ENCODE results near the gene CDT1. TPM values are rescaled to one million over a fixed set of nuclear protein-coding genes. Genes with fewer than 3 reads are reported as not detected.

Gene CDT1
- total and polyA plus RNA-seq, 2 experiments from 2014 or later: 32.6 to 187 TPM

GRCh38 chr16:88766975-88767374, 36.6 kb upstream of the CDT1 start:
- H3K27ac Mint-ChIP-seq: 0 out of 2 replicates have a peak overlapping the region, but pooled peaks have one; percentile 17

GRCh38 chr16:88767546-88768070, 36.0 kb upstream of the CDT1 start:
- peaks cover 57% of the 10 kb centered on the region for H3K4me1 Mint-ChIP-seq

More at GRCh38 chr16:88766975-88767374, 36.6 kb upstream of the CDT1 start:
- Mint-ChIP-seq H3K27me3 (ENCODE audit: insufficient read depth, low read depth, poor library complexity) (peaks cover 15% of the 10 kb centered on the region), H3K4me1 (peaks cover 57% of the 10 kb centered on the region), H3K36me3 (ENCODE audit: low read depth) (no peaks in the 10 kb centered on the region), H3K9me3 (no peaks in the 10 kb centered on the region), H3K4me3 (no peak overlapping the region; the same call in 2 of the 3 replicates)
- Histone ChIP-seq H3K36me3 (ENCODE audit: insufficient read depth) (no peaks in the 10 kb centered on the region), H3K4me3 (no peak overlapping the region), H2AFZ (no peak overlapping the region), H3K27me3 (ENCODE audit: insufficient read depth) (no peaks in the 10 kb centered on the region), H4K20me1 (replicated peaks; ENCODE audit: insufficient read depth) (no peaks in the 10 kb centered on the region), H3K9me2 (ENCODE audit: insufficient read depth) (no peaks in the 10 kb centered on the region), H3F3A (replicated peaks; ENCODE audit: low read depth) (peaks cover 16% of the 10 kb centered on the region; the same call in 1 of the 2 replicates), H3K4me2 (no peak overlapping the region), H3K27ac (ENCODE audit: low read depth) (0 out of 2 replicates have a peak overlapping the region, but pooled peaks have one; percentile 19), H3K4me1 (ENCODE audit: insufficient read depth) (peaks cover 35% of the 10 kb centered on the region), H3K79me2 (replicated peaks; ENCODE audit: insufficient read depth) (peaks cover 45% of the 10 kb centered on the region)
- ATAC-seq (no peak), DNase-seq (ENCODE audit: low spot score) (no peak)
- no peak for TF ChIP-seq REST (IDR thresholded peaks at IDR 0.05; ENCODE audit: unreplicated experiment)
- TF ChIP-seq NANOG (IDR thresholded peaks at IDR 0.05; ENCODE audit: borderline replicate concordance): no peak
- no peak for TF ChIP-seq CREB1 (CRISPR knock-in tag; IDR thresholded peaks at IDR 0.05; ENCODE audit: low read depth)
- TF ChIP-seq ZNF114 (CRISPR knock-in tag; IDR thresholded peaks at IDR 0.05): no peak

More at GRCh38 chr16:88767546-88768070, 36.0 kb upstream of the CDT1 start:
- Histone ChIP-seq H2AFZ (no peak overlapping the region), H3K27me3 (ENCODE audit: insufficient read depth) (no peaks in the 10 kb centered on the region), H3K4me2 (0 out of 2 replicates have a peak overlapping the region, but pooled peaks have one; percentile 14), H3K27ac (ENCODE audit: low read depth) (peak overlapping the region; percentile 19; the same call in 1 of the 2 replicates), H3K79me2 (replicated peaks; ENCODE audit: insufficient read depth) (peaks cover 41% of the 10 kb centered on the region), H4K20me1 (replicated peaks; ENCODE audit: insufficient read depth) (no peaks in the 10 kb centered on the region), H3K9me2 (ENCODE audit: insufficient read depth) (no peaks in the 10 kb centered on the region), H3K4me1 (ENCODE audit: insufficient read depth) (peaks cover 35% of the 10 kb centered on the region), H3F3A (replicated peaks; ENCODE audit: low read depth) (peaks cover 16% of the 10 kb centered on the region; the same call in 1 of the 2 replicates), H3K4me3 (no peak overlapping the region), H3K36me3 (ENCODE audit: insufficient read depth) (no peaks in the 10 kb centered on the region)
- Mint-ChIP-seq H3K4me3 (no peak overlapping the region), H3K27ac (peak overlapping the region; percentile 72; the same call in 1 of the 2 replicates), H3K27me3 (ENCODE audit: insufficient read depth, low read depth, poor library complexity) (peaks cover 17% of the 10 kb centered on the region), H3K9me3 (no peaks in the 10 kb centered on the region), H3K36me3 (ENCODE audit: low read depth) (no peaks in the 10 kb centered on the region)
- no peak for ATAC-seq
- DNase-seq (ENCODE audit: low spot score): no peak
- TF ChIP-seq ETS1 (IDR thresholded peaks at IDR 0.05): no peak
- TF ChIP-seq NANOG (IDR thresholded peaks at IDR 0.05; ENCODE audit: borderline replicate concordance): no peak
- no peak for TF ChIP-seq CREB1 (CRISPR knock-in tag; IDR thresholded peaks at IDR 0.05; ENCODE audit: low read depth)
- TF ChIP-seq ZNF331 (CRISPR knock-in tag; IDR thresholded peaks at IDR 0.05; ENCODE audit: low read depth): no peak
- TF ChIP-seq CTCF (conservative IDR thresholded peaks at IDR 0.05; ENCODE audit: low read depth in 2 of 2): no peak
- no peak for TF ChIP-seq EZH2 (IDR thresholded peaks at IDR 0.05; ENCODE audit: low read depth, unreplicated experiment)
- no peak for TF ChIP-seq EZH2phosphoT487 (IDR thresholded peaks at IDR 0.05; ENCODE audit: unreplicated experiment)
